Eye (tissue), 1 donor: ENCODE data around the gene RAX2.
"Not testable (repeated sequence)": the region's sequence is repeated elsewhere in the genome, so short reads cannot be mapped to it uniquely, and the experiment has no call there.

Experiments
- DNase-seq: peaks from one replicate; pipeline ENCODE4 v3.0.0-alpha.2; 2015

The RAX2 gene

GRCh38 chr19:3771906-3772455 is at the start of gene RAX2:
RAX2 (minus strand) TSS chr19:3772228; CDS start chr19:3771742, 486 bp downstream.
- DNase-seq, result no peak

- no peak for DNase-seq
These were observed 49.1 kb upstream of the RAX2 start for GRCh38 chr19:3821156-3821555.

- DNase-seq, result no peak
These were observed 48.0 kb upstream of the RAX2 start for GRCh38 chr19:3819989-3820388.

- DNase-seq, result no peak
These were observed 46.9 kb upstream of the RAX2 start for GRCh38 chr19:3818918-3819317.

- DNase-seq, result no peak
These were observed 46.4 kb upstream of the RAX2 start for GRCh38 chr19:3818466-3818865.

- peak; percentile 65 for DNase-seq
These were observed 45.7 kb upstream of the RAX2 start for GRCh38 chr19:3817761-3818160.

GRCh38 chr19:3816566-3817218 is 44.7 kb upstream of the RAX2 start:
- no peak for DNase-seq

GRCh38 chr19:3816148-3816547 is 44.1 kb upstream of the RAX2 start:
- DNase-seq, result not testable (repeated sequence)

- no peak for DNase-seq
These were observed 42.6 kb upstream of the RAX2 start for GRCh38 chr19:3814648-3815047.

GRCh38 chr19:3813473-3814392 is 41.7 kb upstream of the RAX2 start:
- DNase-seq, result no peak

- no peak for DNase-seq
These were observed 38.8 kb upstream of the RAX2 start for GRCh38 chr19:3810708-3811355.

- DNase-seq, result no peak
These were observed 38.1 kb upstream of the RAX2 start for GRCh38 chr19:3809881-3810707.

- DNase-seq, result no peak
These were observed 36.6 kb upstream of the RAX2 start for GRCh38 chr19:3808420-3809143.

GRCh38 chr19:3807574-3808354 is 35.7 kb upstream of the RAX2 start:
- no peak for DNase-seq

GRCh38 chr19:3807131-3807480 is 35.1 kb upstream of the RAX2 start:
- no peak for DNase-seq

GRCh38 chr19:3805859-3806258 is 33.8 kb upstream of the RAX2 start:
- DNase-seq, result no peak

GRCh38 chr19:3804429-3804828 is 32.4 kb upstream of the RAX2 start:
- no peak for DNase-seq

GRCh38 chr19:3803986-3804385 is 32.0 kb upstream of the RAX2 start:
- no peak for DNase-seq

GRCh38 chr19:3803114-3803888 is 31.3 kb upstream of the RAX2 start:
- DNase-seq, result no peak

GRCh38 chr19:3801412-3802096 is 29.5 kb upstream of the RAX2 start:
- peak; percentile 75 for DNase-seq
